Activated CD4-positive, CD25-positive, alpha-beta regulatory T cell (primary cell): ENCODE data around the gene ZNF132.

Source experiments
- DNase-seq, 4 experiments: peaks; one replicate each; lab custom pipeline; 2025; lab: John Stamatoyannopoulos, UW

ZNF132 gene

GRCh38 chr19:58386576-58387337 lies 53.2 kb downstream of the ZNF132 start, which contains the start of gene RPS5:
TSS of gene RPS5 (plus strand) at chr19:58387269. CDS start at chr19:58388138, 869 bp downstream.
- peak; percentile 91 to 92 (median 92) for DNase-seq

- no peak for DNase-seq
Measured at GRCh38 chr19:58385891-58386575, 53.9 kb downstream of the ZNF132 start.

DNA sequence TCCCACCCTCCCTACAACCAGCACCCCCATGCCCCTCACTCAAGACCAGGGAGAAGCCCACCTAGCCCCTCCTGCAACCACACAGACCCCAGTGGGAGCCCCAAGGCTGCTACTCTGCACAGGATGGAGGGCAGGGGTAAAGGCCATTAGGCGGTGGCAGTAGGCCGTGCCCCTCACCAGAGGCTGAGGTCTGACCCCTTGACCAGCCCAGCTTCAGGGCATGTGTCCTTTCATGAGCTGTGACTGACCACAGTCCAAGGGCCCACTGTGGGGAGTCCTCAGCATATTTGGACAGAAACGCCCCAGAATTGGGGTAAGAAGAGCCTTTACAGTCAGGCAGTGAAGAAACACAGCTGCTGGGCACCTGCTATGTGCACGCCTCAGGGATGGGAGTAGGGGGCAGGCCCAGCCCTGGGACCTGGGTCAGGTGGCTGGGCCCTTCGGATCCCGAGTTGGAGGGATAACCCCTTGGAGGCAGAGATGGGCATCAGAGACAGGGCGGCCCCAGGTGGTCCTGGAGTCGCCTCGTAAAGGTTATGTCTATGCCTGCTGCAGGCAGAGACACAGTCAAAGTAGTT lies 54.6 kb downstream of the ZNF132 start:
- DNase-seq, result no peak

- DNase-seq, result no peak
Measured at GRCh38 chr19:58382997-58383603, 56.9 kb downstream of the ZNF132 start.
